GM21515 (cell line): Measurements from ENCODE around the gene MAMLD1.

Experiments
- ATAC-seq: cut with Tn5 transposase; IDR thresholded peaks from one replicate; pipeline ENCODE4 v1.9.1; 2021; ENCODE audit not compliant: unreplicated experiment

The MAMLD1 gene

GRCh38 chrX:150558424-150558823, 195.3 kb downstream of the MAMLD1 start:
- ATAC-seq, result no peak
